ENCODE results near the gene C19orf73. TPM values are rescaled to one million over a fixed set of nuclear protein-coding genes. Genes with fewer than 3 reads are reported as not detected.
"Not testable (repeated sequence)": the region's sequence is repeated elsewhere in the genome, so short reads cannot be mapped to it uniquely, and the experiment has no call there.

C19orf73 gene
- total and polyA plus RNA-seq, 9 of the 15 experiments (the other 6 are each of a cell fraction or from before 2014, with no cell fraction given) = 0.08 to 7.4 (median 1.4) TPM

DNA sequence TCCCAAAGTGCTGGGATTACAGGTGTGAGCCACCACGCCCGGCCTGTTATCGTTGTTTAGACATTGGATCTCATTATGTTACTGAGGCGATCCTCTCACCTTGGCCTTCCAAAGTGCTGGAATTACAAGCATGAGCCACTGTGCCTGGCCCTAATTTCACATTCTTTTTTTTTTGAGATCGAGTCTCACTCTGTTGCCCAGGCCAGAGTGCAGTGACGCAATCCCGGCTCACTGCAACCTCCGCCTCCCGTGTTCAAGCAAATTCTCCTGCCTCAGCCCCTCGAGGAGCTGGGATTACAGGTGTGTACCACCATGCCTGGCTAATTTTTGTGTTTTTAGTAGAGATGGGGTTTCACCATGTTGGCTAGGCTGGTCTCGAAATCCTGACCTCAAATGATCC, 4.3 kb upstream of the C19orf73 start:
- H3K27me3 ChIP-seq (ENCODE audit: control insufficient read depth in 2 of 2, insufficient read depth in 2 of 2, low read length in 2 of 2); DNase-seq (ENCODE audit: extremely low read depth in 1 of 4, low spot score in 3 of 4); H3K4me2 ChIP-seq (ENCODE audit: insufficient read depth, low read length); H2AFZ ChIP-seq (ENCODE audit: low read depth, low read length); H3K79me2 ChIP-seq (ENCODE audit: control insufficient read depth, insufficient read depth, low read length); CTCF ChIA-PET (ENCODE audit: low intra/inter-chr PET ratio); intact Hi-C loops (cut with micrococcal nuclease); BruUV-seq (replicated peaks); H4K20me1 ChIP-seq (replicated peaks; ENCODE audit: control insufficient read depth, insufficient read depth, low read length); H3K9me3 ChIP-seq (replicated peaks; ENCODE audit: control insufficient read depth, insufficient read depth, low read depth, low read length); POLR2A ChIA-PET; FAIRE-seq; H3K27ac ChIP-seq (ENCODE audit: extremely low read depth, low read depth, low read length); H3K36me3 ChIP-seq (ENCODE audit: control insufficient read depth, insufficient read depth, low read length); H3K9me1 ChIP-seq (ENCODE audit: control insufficient read depth, insufficient read depth, low read length); ATAC-seq; H3K9ac ChIP-seq (ENCODE audit: insufficient read depth in 1 of 2, low read depth in 2 of 2, low read length in 2 of 2); H3K4me3 ChIP-seq; in situ Hi-C loops (cut with MboI); TF ChIP-seq CEBPG (tag; conservative IDR thresholded peaks at IDR 0.05 in 1 of 2, IDR thresholded peaks at IDR 0.05 in 1 of 2): not testable (repeated sequence)
- 87% methylated on average over 11 of the region's 11 CpGs for WGBS (ENCODE audit: insufficient coverage, low coverage, missing lambda C conversion rate)
- H3K4me1 ChIP-seq (replicated peaks in 1 of 2; ENCODE audit: control insufficient read depth in 2 of 2, insufficient read depth in 2 of 2, low read length in 2 of 2) = peaks cover 6 to 42% of the 10 kb centered on the region in 2 experiments
- TF ChIP-seq CEBPB (tag; IDR thresholded peaks at IDR 0.05) (peak; percentile 42; the same call in 1 of the 2 replicates), CEBPG (CRISPR knock-in tag; IDR thresholded peaks at IDR 0.05) (peak; percentile 11; the same call in 1 of the 2 replicates)

DNA sequence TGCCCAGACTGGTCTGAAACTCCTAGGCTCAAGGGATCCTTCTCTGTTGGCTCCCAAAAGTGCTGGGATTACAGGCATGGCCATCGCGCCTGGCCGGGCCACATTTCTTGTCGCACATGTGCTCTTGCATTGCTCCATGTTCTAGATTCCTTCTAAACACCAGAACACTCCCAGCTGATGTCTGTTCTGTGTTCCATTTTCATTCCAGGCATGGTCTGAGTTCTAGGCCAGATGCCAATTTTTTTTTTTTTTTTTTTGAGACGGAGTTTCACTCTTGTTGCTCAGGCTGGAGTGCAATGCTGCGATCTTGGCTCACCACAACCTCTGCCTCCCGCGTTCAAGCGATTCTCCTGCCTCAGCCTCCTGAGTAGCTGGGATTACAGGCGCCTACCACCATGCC, 2.9 kb upstream of the C19orf73 start:
- intact Hi-C loops (cut with micrococcal nuclease); H4K20me1 ChIP-seq (replicated peaks; ENCODE audit: control insufficient read depth, insufficient read depth, low read length); H3K27ac ChIP-seq (ENCODE audit: extremely low read depth, low read depth, low read length); H3K9me1 ChIP-seq (ENCODE audit: control insufficient read depth, insufficient read depth, low read length); H3K9me3 ChIP-seq (replicated peaks; ENCODE audit: control insufficient read depth, insufficient read depth, low read depth, low read length); H3K9ac ChIP-seq (ENCODE audit: insufficient read depth in 1 of 2, low read depth in 2 of 2, low read length in 2 of 2); ATAC-seq; H3K4me3 ChIP-seq; POLR2A ChIA-PET; H3K36me3 ChIP-seq (ENCODE audit: control insufficient read depth, insufficient read depth, low read length); DNase-seq (ENCODE audit: extremely low read depth in 1 of 4, low spot score in 3 of 4); H2AFZ ChIP-seq (ENCODE audit: low read depth, low read length); CTCF ChIA-PET (ENCODE audit: low intra/inter-chr PET ratio); FAIRE-seq; H3K4me2 ChIP-seq (ENCODE audit: insufficient read depth, low read length); in situ Hi-C loops (cut with MboI); BruUV-seq (replicated peaks); H3K27me3 ChIP-seq (ENCODE audit: control insufficient read depth in 2 of 2, insufficient read depth in 2 of 2, low read length in 2 of 2): not testable (repeated sequence)
- peaks cover 14% of the 10 kb centered on the region; the same call in 2 of the 3 replicates for H3K79me2 ChIP-seq (ENCODE audit: control insufficient read depth, insufficient read depth, low read length)
- 0 out of 2 replicates have a peak, but pooled peaks have one; percentile 23 for TF ChIP-seq ZNF384 (IDR thresholded peaks at IDR 0.05; ENCODE audit: low read depth, low read length)
- TF ChIP-seq NFIC (IDR thresholded peaks at IDR 0.05) = peak; percentile 53
- WGBS (ENCODE audit: insufficient coverage, low coverage, missing lambda C conversion rate) = 81% methylated on average over 5 of the region's 10 CpGs
- H3K4me1 ChIP-seq (replicated peaks in 1 of 2; ENCODE audit: control insufficient read depth in 2 of 2, insufficient read depth in 2 of 2, low read length in 2 of 2) = peaks cover 14 to 49% of the 10 kb centered on the region in 2 experiments

Measured in K562 (cell line).